Measurements from ENCODE around the gene LIMS3. TPM values are rescaled to one million over a fixed set of nuclear protein-coding genes. Genes with fewer than 3 reads are reported as not detected.
"Not testable (repeated sequence)": the region's sequence is repeated elsewhere in the genome, so short reads cannot be mapped to it uniquely, and the experiment has no call there.

LIMS3 gene
- total RNA-seq, 4 donors from 2014 or later = 1.1 to 11.6 (median 1.9) TPM

DNA sequence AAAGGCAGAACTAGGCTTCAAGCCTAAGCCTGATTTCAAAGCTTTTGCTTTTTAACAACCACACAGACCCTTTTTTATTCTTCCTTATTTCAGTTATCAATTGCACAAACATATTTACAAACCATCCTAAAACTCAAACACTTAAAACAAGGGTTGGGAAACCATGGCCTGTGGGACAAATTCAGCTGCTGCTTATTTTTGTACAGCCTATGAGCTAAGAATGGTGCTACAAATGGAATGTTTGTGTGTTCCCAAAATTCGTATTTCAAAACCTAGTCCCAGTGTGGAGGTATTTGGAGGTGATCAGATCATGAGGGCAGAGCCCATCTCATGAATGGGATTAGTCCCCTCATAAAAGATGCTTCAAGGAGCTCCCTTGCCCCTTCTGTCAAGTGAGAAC, 67.0 kb downstream of the LIMS3 start:
- H3K36me3 ChIP-seq, DNase-seq, H3K27ac ChIP-seq, H3K4me3 ChIP-seq, H3K27me3 ChIP-seq, H3K4me1 ChIP-seq, H3K9me3 ChIP-seq: not testable (repeated sequence)

DNA sequence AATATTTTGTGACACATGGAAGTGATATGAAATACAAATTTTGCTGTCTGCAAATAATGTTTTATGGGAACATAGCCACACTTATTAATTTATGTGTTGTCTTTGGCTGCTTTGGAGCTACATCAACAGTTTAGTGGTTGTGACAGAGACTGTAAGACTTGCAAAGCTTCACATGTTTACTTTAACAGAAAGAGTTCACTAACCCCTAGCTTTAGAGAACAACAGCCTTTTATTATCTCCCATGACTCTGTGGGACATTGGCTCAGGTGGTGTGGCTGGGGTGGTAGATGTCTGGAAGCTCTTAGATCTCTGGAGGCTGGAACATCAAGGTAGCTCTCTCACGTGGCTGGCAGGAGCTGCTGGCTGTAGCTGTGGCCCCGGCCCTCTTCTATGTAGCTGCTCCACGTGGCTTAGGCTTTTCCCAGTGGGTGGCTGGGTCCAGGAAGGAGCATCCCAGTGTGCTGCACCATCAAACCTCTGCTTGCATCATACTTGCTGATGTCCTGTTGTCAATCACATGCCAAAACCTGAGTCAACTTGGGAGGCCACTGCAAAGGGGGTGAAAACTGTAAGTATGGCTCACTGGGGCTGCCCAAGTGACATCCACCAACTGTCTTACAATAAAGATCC, 67.7 kb downstream of the LIMS3 start:
- not testable (repeated sequence) for H3K36me3 ChIP-seq, H3K9me3 ChIP-seq, H3K4me3 ChIP-seq, H3K27ac ChIP-seq, DNase-seq, H3K27me3 ChIP-seq, H3K4me1 ChIP-seq

DNA sequence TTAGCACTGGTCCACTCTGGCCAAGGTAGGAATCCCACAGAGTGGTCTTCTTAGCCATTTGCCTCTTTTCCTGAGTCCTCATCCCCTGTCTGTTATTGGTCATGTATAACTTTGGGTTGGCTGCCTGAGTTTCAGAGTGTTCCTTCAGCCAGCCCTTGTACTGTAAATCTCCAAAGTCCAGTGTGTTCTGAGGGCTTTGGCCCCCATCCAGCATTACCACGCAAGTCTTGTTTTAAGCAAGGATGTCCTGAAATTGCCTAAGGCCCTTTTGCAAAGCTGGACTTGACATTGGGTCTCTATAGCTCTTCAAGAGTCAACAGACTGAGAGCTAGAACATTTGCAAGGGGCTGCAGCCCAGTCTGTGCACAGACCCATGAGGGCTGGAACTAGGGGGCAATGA, 68.4 kb downstream of the LIMS3 start:
- not testable (repeated sequence) for H3K4me1 ChIP-seq, H3K9me3 ChIP-seq, DNase-seq, H3K27ac ChIP-seq, H3K36me3 ChIP-seq, H3K4me3 ChIP-seq, H3K27me3 ChIP-seq

DNA sequence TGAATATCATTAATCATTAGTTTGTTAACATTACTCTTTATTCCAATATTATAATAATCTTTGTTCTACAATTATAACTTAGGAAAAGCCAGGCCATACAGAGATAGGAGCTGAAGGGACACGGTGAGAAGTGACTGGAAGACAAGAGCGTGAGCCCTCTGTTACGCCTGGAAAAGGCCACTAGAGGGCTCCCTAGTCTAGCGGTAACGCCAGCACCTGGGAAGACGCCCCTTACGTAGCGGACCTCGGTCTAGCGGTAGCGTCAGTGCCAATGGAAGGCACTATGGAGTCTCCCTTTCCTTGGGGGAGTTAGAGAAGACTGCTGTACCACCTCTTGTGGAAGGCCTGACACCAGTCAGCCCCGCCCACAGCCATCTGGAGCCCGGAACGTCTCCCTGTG, 71.4 kb downstream of the LIMS3 start:
- H3K27ac ChIP-seq, DNase-seq, H3K4me3 ChIP-seq, H3K4me1 ChIP-seq, H3K27me3 ChIP-seq, H3K9me3 ChIP-seq, H3K36me3 ChIP-seq: not testable (repeated sequence)

DNA sequence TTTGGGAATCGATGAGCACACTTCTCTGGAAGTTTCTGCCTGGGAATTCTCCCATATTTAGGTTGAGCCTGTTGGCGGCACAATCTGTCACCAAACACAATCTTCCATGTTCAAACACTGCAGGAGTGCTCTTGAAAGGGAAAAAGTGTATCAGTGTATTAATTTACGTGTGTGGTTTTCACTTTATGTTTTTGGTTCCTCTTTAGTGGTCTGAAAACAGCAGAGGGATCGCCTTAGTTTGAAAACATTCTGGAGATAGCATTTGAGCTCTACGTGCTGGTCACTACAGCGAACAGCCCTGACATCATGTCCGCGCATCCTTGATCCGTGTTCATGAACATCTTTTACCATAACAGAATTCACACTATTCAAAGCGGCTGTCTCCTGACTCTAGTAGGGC, 73.2 kb downstream of the LIMS3 start:
- not testable (repeated sequence) for DNase-seq, H3K4me1 ChIP-seq, H3K36me3 ChIP-seq, H3K27ac ChIP-seq, H3K27me3 ChIP-seq, H3K4me3 ChIP-seq, H3K9me3 ChIP-seq

Other genes starting within 250 kb of the LIMS3 start
- gene RGPD5, start 104.4 kb upstream of the LIMS3 start, total RNA-seq = 10 to 100 TPM; 23.1 to 50.1 (median 32.7) TPM
- gene MALL, start 217.1 kb downstream of the LIMS3 start, total RNA-seq = 100 to 1,000 TPM in 3 of 4 donors, 10 to 100 TPM in 1; 40.4 to 814 (median 603) TPM

Data from Peyer's patch (tissue), 4 donors.